GM10266 (cell line): ENCODE results near the gene PRODH2.
"Not testable (repeated sequence)": the region's sequence is repeated elsewhere in the genome, so short reads cannot be mapped to it uniquely, and the experiment has no call there.

Experiments used
- DNase-seq: peaks from one replicate; pipeline ENCODE4 v3.0.0; 2012; ENCODE audit errors: extremely low spot score
- TF ChIP-seq, protein P1 (sequence below): IDR thresholded peaks from 2 replicates; pipeline ENCODE4 v1.5.1; 2012; ENCODE audit warnings: mild to moderate bottlenecking, low read depth; ENCODE audit not compliant: control insufficient read depth, insufficient read depth; ENCODE audit errors: missing control alignments

PRODH2 gene

DNA sequence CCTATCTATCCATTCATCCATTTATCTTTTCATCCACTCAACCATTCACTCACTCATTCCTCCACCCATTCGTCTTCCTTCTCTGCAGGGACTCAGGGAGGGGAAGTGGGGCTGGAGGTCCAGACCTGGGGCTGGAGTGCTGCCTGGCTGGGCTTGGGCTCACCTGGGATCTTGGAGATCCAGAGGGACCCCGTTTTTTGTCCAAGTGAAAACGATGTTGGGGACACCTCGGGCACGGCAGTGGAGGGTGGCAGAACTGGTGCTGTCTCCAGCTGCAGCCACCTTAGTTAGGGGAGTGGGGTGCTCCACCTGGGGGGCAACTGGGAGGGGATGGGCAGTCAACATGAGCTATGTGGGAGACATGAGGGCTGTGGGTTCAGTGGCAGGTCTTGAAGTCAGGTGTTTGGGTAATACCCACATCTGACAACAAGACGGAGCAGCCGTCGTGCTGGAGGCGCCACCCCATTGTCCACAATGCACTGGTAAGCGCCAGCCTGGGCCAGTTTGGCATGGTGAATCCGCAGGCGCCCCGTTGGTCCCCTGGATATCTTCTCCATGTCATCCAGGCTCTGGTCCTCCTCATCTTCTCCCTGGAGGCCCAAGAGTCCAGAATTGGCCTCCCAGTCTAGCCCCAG lies 29.4 kb upstream of the PRODH2 start:
- TF ChIP-seq, protein P1, sequence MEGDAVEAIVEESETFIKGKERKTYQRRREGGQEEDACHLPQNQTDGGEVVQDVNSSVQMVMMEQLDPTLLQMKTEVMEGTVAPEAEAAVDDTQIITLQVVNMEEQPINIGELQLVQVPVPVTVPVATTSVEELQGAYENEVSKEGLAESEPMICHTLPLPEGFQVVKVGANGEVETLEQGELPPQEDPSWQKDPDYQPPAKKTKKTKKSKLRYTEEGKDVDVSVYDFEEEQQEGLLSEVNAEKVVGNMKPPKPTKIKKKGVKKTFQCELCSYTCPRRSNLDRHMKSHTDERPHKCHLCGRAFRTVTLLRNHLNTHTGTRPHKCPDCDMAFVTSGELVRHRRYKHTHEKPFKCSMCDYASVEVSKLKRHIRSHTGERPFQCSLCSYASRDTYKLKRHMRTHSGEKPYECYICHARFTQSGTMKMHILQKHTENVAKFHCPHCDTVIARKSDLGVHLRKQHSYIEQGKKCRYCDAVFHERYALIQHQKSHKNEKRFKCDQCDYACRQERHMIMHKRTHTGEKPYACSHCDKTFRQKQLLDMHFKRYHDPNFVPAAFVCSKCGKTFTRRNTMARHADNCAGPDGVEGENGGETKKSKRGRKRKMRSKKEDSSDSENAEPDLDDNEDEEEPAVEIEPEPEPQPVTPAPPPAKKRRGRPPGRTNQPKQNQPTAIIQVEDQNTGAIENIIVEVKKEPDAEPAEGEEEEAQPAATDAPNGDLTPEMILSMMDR = no peak

DNA sequence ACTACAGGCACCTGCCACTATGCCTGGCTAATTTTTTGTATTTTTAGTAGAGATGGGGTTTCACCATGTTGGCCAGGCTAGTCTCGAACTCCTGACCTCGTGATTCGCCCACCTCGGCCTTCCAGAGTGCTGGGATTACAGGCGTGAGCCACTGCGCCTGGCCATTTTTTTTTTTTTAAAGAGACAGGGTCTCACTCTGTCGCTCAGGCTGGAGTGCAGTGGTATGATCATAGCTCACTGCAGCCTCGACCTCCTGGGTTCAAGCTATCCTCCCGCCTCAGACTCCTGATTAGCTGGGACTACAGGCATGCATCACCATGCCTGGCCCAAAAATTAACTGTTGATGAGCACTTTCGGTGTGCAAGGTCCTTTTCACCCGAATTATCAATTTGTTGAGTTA lies 23.5 kb upstream of the PRODH2 start:
- DNase-seq = not testable (repeated sequence)

More for the DNA sequence above, 29.4 kb upstream of the PRODH2 start:
- no peak for DNase-seq

- TF ChIP-seq, protein P1 = no peak
Measured at GRCh38 chr19:35833972-35834371, 21.3 kb upstream of the PRODH2 start.

GRCh38 chr19:35832054-35832453 lies 19.4 kb upstream of the PRODH2 start:
- DNase-seq = no peak
- TF ChIP-seq, protein P1 = no peak

More at GRCh38 chr19:35833972-35834371, 21.3 kb upstream of the PRODH2 start:
- no peak for DNase-seq

GRCh38 chr19:35830986-35831385 lies 18.3 kb upstream of the PRODH2 start:
- DNase-seq = no peak
- TF ChIP-seq, protein P1 = no peak

DNA sequence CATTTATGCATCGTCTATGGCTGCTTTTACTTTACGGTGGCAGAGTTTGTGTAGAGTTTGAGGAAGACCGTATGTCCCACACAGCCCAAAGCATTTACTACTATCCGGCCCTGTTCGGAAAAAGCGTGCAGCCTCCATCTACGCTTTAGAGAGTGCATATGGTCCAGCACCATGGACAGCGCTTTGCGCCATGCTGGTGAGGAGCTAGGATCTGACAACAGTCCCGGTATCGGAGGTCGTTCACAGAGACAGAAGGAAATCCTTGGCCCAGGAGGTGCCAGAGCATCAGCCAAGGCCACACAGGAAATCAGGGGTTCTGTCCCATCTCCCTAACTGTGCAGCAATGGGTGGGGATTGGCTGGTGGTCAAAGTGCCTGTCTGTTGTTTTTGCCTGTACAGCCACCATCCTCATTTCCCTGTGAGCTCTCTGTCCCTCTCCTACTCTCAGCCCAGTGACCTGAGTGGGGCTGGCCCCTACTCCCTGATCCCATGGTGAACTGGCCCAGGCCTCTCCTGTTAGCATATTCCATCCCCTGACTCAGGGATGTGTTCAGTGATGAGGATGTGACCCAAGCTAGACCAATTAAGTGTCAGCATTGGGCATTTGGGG lies 16.2 kb upstream of the PRODH2 start:
- DNase-seq = no peak
- TF ChIP-seq, protein P1 = no peak

DNA sequence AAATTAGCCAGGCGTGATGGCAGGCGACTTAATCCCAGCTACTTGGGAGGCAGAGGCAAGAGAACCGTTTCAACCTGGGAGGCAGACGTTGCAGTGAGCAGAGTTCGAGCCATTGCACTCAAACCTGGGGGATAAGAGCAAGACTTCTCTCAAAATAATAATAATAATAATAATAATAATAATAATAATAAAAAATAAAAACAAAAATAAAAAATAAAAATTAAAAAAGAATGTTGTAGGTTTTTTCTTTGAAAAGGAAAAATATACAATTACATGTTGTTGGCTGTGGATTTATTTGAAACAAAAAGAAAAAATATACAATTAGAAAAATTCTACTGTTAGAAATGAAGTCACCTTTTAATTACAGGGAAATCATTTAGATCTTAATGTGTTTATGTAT lies 11.5 kb upstream of the PRODH2 start:
- TF ChIP-seq, protein P1 = no peak

More for the DNA sequence above, 11.5 kb upstream of the PRODH2 start:
- DNase-seq = no peak
